GM23248 (cell line): ENCODE results near the gene ADAMTSL1.

Experiments
- EZH2 ChIP-seq: fragments of 200-600 bp; sonication (generic); IDR thresholded peaks from 2 replicates; pipeline ENCODE4 v1.6.1; 2018; ENCODE audit warnings: antibody characterized with exemption, mild to moderate bottlenecking; ENCODE audit not compliant: insufficient read depth, poor library complexity, severe bottlenecking
- EZH2phosphoT487 ChIP-seq: fragments of 200-600 bp; sonication (generic); IDR thresholded peaks from 2 replicates; pipeline ENCODE4 v1.6.1; 2018; ENCODE audit warnings: antibody characterized with exemption, moderate library complexity, mild to moderate bottlenecking, low read depth; ENCODE audit not compliant: insufficient read depth

GRCh38 chr9:18707489-18708205 lies 233.7 kb downstream of the ADAMTSL1 start:
- no peak for TF ChIP-seq EZH2
- TF ChIP-seq EZH2phosphoT487: no peak
